K562 (cell line): ENCODE measurements around the gene UBR4. TPM values are rescaled to one million over a fixed set of nuclear protein-coding genes. Genes with fewer than 3 reads are reported as not detected.

Source experiments
- ATAC-seq: fragments of 200-7000 bp; cut with Tn5 transposase; 3 replicates; pipeline ENCODE4 v1.9.1; 2020; ENCODE audit warnings: moderate library complexity
- BruUV-seq: library from RNA; stranded (reverse); fragments of 400-500 nt; replicated peaks from 2 replicates; lab custom pipeline; 2021; lab: Mats Ljungman, UMichigan
- CTCF ChIA-PET: fragments of 300-600 bp; formaldehyde crosslinking; extraction: SDS; loops from one replicate; lab custom pipeline; 2021; ENCODE audit warnings: low intra/inter-chr PET ratio; lab: Yijun Ruan, JAX
- POLR2A ChIA-PET: fragments of 300-600, 350-650 bp; sonication (Branson Sonifier 250); formaldehyde crosslinking; extraction: SDS; loops from one replicate; lab custom pipeline; 2021; ENCODE audit warnings: antibody characterized with exemption, inconsistent platforms; lab: Yijun Ruan, JAX
- DNase-seq, 4 experiments: peaks; one replicate each; pipeline versions ENCODE4 v3.0.0 to v3.0.0-alpha.2; 2011 to 2018; ENCODE audit warnings: low spot score in 3 of 4, mixed read lengths in 3 of 4; ENCODE audit errors: extremely low read depth in 1 of 4
- FAIRE-seq: peaks from 2 replicates; lab custom pipeline; 2011; peaks lifted over from hg19 to GRCh38; lab: Jason Lieb, UNC
- H2AFZ ChIP-seq: 2 replicates; pipeline ENCODE4 v1.6.0; 2011; ENCODE audit warnings: low read depth, low read length, control low read depth, inconsistent platforms
- H3K27ac ChIP-seq: fragments of 200-600 bp; 3 replicates; pipeline ENCODE4 v1.8.0; 2011; ENCODE audit warnings: low read depth, mild to moderate bottlenecking, control low read depth, inconsistent platforms, low read length, moderate library complexity, mixed read lengths; ENCODE audit errors: extremely low read depth
- H3K27me3 ChIP-seq, 2 experiments: fragments of 300-600 bp in 1 of 2; 2 replicates in 1 of 2; 3 replicates in 1 of 2; pipeline versions ENCODE4 v1.6.0 to v1.8.0; 2011; ENCODE audit warnings: inconsistent platforms in 2 of 2, low read length in 2 of 2, mild to moderate bottlenecking in 1 of 2, mixed read lengths in 1 of 2, moderate library complexity in 1 of 2; ENCODE audit not compliant: control insufficient read depth in 2 of 2, insufficient read depth in 2 of 2
- H3K36me3 ChIP-seq: fragments of 300-600 bp; 3 replicates; pipeline ENCODE4 v1.8.0; 2011; ENCODE audit warnings: mild to moderate bottlenecking, low read length, inconsistent platforms; ENCODE audit not compliant: control insufficient read depth, insufficient read depth
- H3K4me1 ChIP-seq, 2 experiments: fragments of 200-600 bp in 1 of 2; replicated peaks in 1 of 2; 2 replicates in 1 of 2; 3 replicates in 1 of 2; pipeline versions ENCODE4 v1.5.1 to v1.8.0; 2011; ENCODE audit warnings: inconsistent platforms in 2 of 2, low read length in 2 of 2, mild to moderate bottlenecking in 1 of 2, mixed read lengths in 1 of 2, moderate library complexity in 1 of 2; ENCODE audit not compliant: control insufficient read depth in 2 of 2, insufficient read depth in 2 of 2
- H3K4me2 ChIP-seq: 2 replicates; pipeline ENCODE4 v1.6.1; 2011; ENCODE audit warnings: low read length, control low read depth, inconsistent platforms, mixed read lengths; ENCODE audit not compliant: insufficient read depth
- H3K4me3 ChIP-seq: fragments of 200-600 bp; sonication (generic), shearing (Covaris generic); 2 replicates; pipeline ENCODE4 v1.5.1; 2016; ENCODE audit warnings: control low read depth, inconsistent platforms
- H3K79me2 ChIP-seq: fragments of 200-600 bp; 3 replicates; pipeline ENCODE4 v1.8.0; 2011; ENCODE audit warnings: low read length, inconsistent platforms; ENCODE audit not compliant: control insufficient read depth, insufficient read depth
- H3K9ac ChIP-seq, 2 experiments: 2 replicates each; pipeline versions ENCODE4 v1.6.0 to v1.6.1; 2011; ENCODE audit warnings: low read depth in 2 of 2, low read length in 2 of 2, control low read depth in 1 of 2, inconsistent platforms in 1 of 2, mild to moderate bottlenecking in 1 of 2, mixed read lengths in 1 of 2; ENCODE audit not compliant: insufficient read depth in 1 of 2
- H3K9me1 ChIP-seq: one replicate; pipeline ENCODE4 v1.6.0; 2011; ENCODE audit warnings: inconsistent platforms, mild to moderate bottlenecking, low read length, moderate library complexity; ENCODE audit not compliant: control insufficient read depth, insufficient read depth
- H3K9me3 ChIP-seq: replicated peaks from 2 replicates; pipeline ENCODE4 v1.5.1; 2011; ENCODE audit warnings: low read depth, low read length, inconsistent platforms; ENCODE audit not compliant: control insufficient read depth, insufficient read depth
- H4K20me1 ChIP-seq: replicated peaks from 2 replicates; pipeline ENCODE4 v1.6.1; 2011; ENCODE audit warnings: low read length, inconsistent platforms, mixed read lengths; ENCODE audit not compliant: control insufficient read depth, insufficient read depth
- CCAR2 ChIP-seq: fragments of 200-400 bp; formaldehyde crosslinking; IDR thresholded peaks from 2 replicates; pipeline ENCODE4 v1.6.1; 2017; ENCODE audit warnings: mild to moderate bottlenecking, low read depth, low read length
- NR4A1 ChIP-seq, 2 experiments: fragments of 250-450 bp in 1 of 2; fragments of 450-650 bp in 1 of 2; sonication (Bioruptor Pico) in 1 of 2; IDR thresholded peaks; 2 replicates each; pipeline versions ENCODE4 v1.4.0 to v1.6.1; 2016 to 2020; ENCODE audit warnings: mild to moderate bottlenecking in 2 of 2, missing compliant biosample characterization in 1 of 2, missing genetic modification characterization in 1 of 2, moderate library complexity in 1 of 2
- RBM25 ChIP-seq: fragments of 200-400 bp; formaldehyde crosslinking; IDR thresholded peaks from 2 replicates; pipeline ENCODE4 v1.6.1; 2018; ENCODE audit warnings: low read length, low read depth, moderate library complexity; ENCODE audit not compliant: severe bottlenecking
- RCOR1 ChIP-seq, 2 experiments: IDR thresholded peaks; 2 replicates each; pipeline ENCODE4 v1.6.1; 2012; ENCODE audit warnings: low read depth in 2 of 2, low read length in 2 of 2, borderline replicate concordance in 1 of 2, improper control_type of control experiment in 1 of 2
- ZNF707 ChIP-seq: fragments of 250-450 bp; sonication (Bioruptor Pico); conservative IDR thresholded peaks from 2 replicates; pipeline ENCODE4 v1.8.0; 2022; ENCODE audit warnings: inconsistent platforms, mild to moderate bottlenecking, moderate library complexity
- WGBS: fragments of 100-300 bp; shearing (Covaris generic); methylation state at CpG from one replicate; pipeline ENCODE4 v1.1.6; 2016; ENCODE audit warnings: low coverage, mixed read lengths; ENCODE audit not compliant: insufficient coverage; ENCODE audit errors: missing lambda C conversion rate; 5-methylcytosine and 5-hydroxymethylcytosine counted together
- in situ Hi-C: fragments of 300-500 bp; cut with MboI; formaldehyde crosslinking; loops from 4 replicates; pipeline ENCODE4 v1.15.0; 2018; ENCODE audit warnings: inconsistent platforms, mixed read lengths
- intact Hi-C: fragments of 100-400 bp; cut with micrococcal nuclease; formaldehyde crosslinking; loops from 2 replicates; pipeline ENCODE4 v1.14.2; 2022
- polyA plus RNA-seq, 8 experiments: library from polyadenylated mRNA; depleted of rRNA in 4 of 8; stranded (reverse) in 5 of 8; unstranded in 3 of 8; fragments of >200 nt; fragmentation: Nextera tagmentation in 2 of 8; fragmentation: Illumina TruSeq in 1 of 8; extraction: Ambion mirVana in 2 of 8; extraction: Trizol in 1 of 8; gene quantifications; 2 replicates each; pipeline versions ENCODE4 v1.2.1 to v1.2.3, GENCODE V29; 2011 to 2014; ENCODE audit warnings: inconsistent platforms in 1 of 8, missing spikeins in 1 of 8
- total RNA-seq, 7 experiments: library from RNA; depleted of rRNA in 6 of 7; stranded (reverse); fragments of >200 nt in 6 of 7; fragmentation: Illumina TruSeq in 2 of 7; extraction: Trizol in 2 of 7; gene quantifications; 2 replicates each; pipeline versions ENCODE4 v1.2.1 to v1.2.3, GENCODE V29; 2011 to 2021; ENCODE audit warnings: low replicate concordance in 1 of 7

Gene UBR4
- total and polyA plus RNA-seq, 9 of the 15 experiments (the other 6 are each of a cell fraction or from before 2014, with no cell fraction given) = 55.4 to 277 (median 123) TPM

GRCh38 chr1:19229828-19230325 is 19.8 kb upstream of the UBR4 start (continued):
- TF ChIP-seq RCOR1 (IDR thresholded peaks at IDR 0.05; ENCODE audit: borderline replicate concordance in 1 of 2, low read depth in 2 of 2, low read length in 2 of 2) = no peak
- no peak for TF ChIP-seq ZNF707 (CRISPR knock-in tag)
- TF ChIP-seq CCAR2 = no peak

- no peaks in the 10 kb centered on the region for H3K4me1 ChIP-seq
- H3K4me3 ChIP-seq = no peak overlapping the region
- ChIA-PET CTCF (no interaction called here), POLR2A (interaction anchor here (1.0 to 2.6 kb wide), 3 partner anchors 9 to 22 kb away, joined by 4 to 11 read pairs (median 5); partner anchors contain the start of genes EMC1 and MRTO4)
- H3K79me2 ChIP-seq = no peaks in the 10 kb centered on the region
- 82% methylated on average over 3 of the region's 3 CpGs for WGBS
- in situ Hi-C loops = loop anchor here (10.0 kb wide), 1 partner anchor 324 kb away; the partner anchor contains the start of gene ALDH4A1
- H3K9me1 ChIP-seq = no peaks in the 10 kb centered on the region
- peaks cover 3% of the 10 kb centered on the region; the same call in 1 of the 2 replicates for H4K20me1 ChIP-seq
- no peak for ATAC-seq
- H3K36me3 ChIP-seq = peaks cover 98% of the 10 kb centered on the region
- H2AFZ ChIP-seq = no peak overlapping the region
- no peak overlapping the region for H3K4me2 ChIP-seq
- H3K9me3 ChIP-seq = no peaks in the 10 kb centered on the region
- no peak for DNase-seq
- no peak for FAIRE-seq
- TF ChIP-seq NR4A1 (CRISPR knock-in tag; IDR thresholded peaks at IDR 0.05) (no peak), NR4A1 (tag; IDR thresholded peaks at IDR 0.05) (no peak), RBM25 (peak; percentile 44)
- TF ChIP-seq, all 486 proteins: peak for 1
- H3K9ac ChIP-seq = no peak overlapping the region
- BruUV-seq = no TSS peak
- no peak overlapping the region for H3K27ac ChIP-seq
- intact Hi-C loops = no loop called here
- H3K27me3 ChIP-seq = no peaks in the 10 kb centered on the region
Measured at GRCh38 chr1:19229229-19229628, 19.2 kb upstream of the UBR4 start.
